Astrocyte of the cerebellum (primary cell): Measurements from ENCODE around the gene SOX9.

Experiments
- DNase-seq: peaks from one replicate; pipeline ENCODE4 v3.0.0-alpha.2; 2011; ENCODE audit warnings: low read depth
- H3K4me3 ChIP-seq: 2 replicates; pipeline ENCODE4 v1.5.1; 2011; ENCODE audit warnings: mild to moderate bottlenecking, low read depth, low read length, moderate library complexity
- in situ Hi-C: cut with HindIII; loops from 2 replicates; pipeline ENCODE4 v1.10.0; 2017; ENCODE audit warnings: low sequenced_read_pairs
- TF ChIP-seq, protein P1 (sequence below): IDR thresholded peaks from 2 replicates; pipeline ENCODE4 v1.5.1; 2012; ENCODE audit warnings: low read length, low read depth, moderate library complexity, mild to moderate bottlenecking; ENCODE audit errors: missing control alignments

The SOX9 gene

DNA sequence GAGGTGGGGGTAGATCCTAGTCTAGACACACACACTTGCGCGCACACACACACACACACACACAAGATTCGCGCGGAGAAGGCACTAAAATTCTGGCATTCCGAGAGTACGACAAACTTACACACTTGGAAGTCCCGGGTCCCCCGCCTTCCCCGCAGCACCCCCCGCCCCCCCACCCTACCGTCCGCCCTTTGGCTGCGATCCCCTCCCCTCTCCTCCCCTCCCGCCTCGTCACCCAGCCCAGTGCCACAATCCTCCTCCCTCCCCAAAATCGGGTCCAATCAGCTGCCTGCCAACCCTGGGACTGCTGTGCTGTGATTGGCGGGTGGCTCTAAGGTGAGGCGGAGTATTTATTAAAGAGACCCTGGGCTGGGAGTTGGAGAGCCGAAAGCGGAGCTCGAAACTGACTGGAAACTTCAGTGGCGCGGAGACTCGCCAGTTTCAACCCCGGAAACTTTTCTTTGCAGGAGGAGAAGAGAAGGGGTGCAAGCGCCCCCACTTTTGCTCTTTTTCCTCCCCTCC is at the start of gene SOX9:
Gene SOX9 (plus strand): TSS at position 379 of the 522 bp plus-strand sequence. CDS start 372 bp downstream, outside the sequence.
- DNase-seq, result peak; percentile 95
- in situ Hi-C loops, result no loop called here
- H3K4me3 ChIP-seq, result peak within 1 kb of the TSS; percentile 97
- TF ChIP-seq, protein P1, sequence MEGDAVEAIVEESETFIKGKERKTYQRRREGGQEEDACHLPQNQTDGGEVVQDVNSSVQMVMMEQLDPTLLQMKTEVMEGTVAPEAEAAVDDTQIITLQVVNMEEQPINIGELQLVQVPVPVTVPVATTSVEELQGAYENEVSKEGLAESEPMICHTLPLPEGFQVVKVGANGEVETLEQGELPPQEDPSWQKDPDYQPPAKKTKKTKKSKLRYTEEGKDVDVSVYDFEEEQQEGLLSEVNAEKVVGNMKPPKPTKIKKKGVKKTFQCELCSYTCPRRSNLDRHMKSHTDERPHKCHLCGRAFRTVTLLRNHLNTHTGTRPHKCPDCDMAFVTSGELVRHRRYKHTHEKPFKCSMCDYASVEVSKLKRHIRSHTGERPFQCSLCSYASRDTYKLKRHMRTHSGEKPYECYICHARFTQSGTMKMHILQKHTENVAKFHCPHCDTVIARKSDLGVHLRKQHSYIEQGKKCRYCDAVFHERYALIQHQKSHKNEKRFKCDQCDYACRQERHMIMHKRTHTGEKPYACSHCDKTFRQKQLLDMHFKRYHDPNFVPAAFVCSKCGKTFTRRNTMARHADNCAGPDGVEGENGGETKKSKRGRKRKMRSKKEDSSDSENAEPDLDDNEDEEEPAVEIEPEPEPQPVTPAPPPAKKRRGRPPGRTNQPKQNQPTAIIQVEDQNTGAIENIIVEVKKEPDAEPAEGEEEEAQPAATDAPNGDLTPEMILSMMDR, result no peak

DNA sequence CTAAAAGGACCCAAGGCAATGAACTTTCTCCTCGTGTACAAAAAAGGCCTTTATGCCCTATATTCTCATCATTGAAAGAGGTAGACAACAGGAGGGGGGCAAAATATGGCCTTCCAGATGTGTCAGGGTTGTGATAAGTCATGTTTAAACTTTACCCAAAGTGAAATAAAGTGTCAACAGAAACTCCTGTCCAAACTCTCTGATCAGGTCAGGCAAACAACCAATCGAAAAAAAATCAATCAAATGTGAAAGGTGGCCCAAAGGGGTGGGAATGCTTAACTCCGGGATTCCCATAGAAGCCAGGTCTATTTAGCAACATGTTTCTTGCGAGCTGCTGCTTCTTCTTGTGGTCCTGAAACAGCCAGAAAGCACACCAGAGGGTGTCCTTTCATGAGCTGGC is 49.5 kb upstream of the SOX9 start:
- in situ Hi-C loops, result no loop called here
- TF ChIP-seq, protein P1, result no peak

DNA sequence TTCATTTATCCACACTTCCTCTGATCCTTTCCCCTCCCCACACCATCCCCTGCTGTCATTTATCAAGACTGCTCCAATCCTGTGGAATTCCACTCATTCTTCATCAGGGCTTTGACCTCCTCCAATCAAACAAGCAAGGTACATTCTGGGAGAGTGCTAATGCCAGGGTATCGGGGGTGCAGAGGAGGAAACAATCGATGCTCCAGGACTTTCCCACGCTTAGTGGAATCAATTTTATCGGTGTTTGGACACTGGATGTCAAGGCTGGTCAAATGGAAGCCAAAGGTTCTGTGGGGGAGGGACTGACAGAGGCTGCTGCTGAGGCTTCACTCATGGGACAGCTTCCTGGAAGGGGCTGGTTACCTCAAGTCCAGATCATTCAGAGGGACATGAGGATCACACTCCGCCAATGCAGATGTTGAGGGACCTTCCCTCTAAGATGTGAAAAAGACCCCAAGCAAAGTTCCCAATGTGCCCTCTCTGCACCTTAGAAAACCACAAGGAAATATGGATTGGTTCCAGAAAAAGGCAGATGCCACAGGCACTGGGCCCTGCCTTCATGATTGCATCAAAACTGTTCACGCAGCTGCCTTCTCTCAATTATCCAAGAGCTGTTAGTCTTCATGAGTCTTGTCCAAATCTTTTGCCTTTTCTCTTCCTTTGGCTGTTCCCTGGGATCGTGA is 44.7 kb upstream of the SOX9 start:
- in situ Hi-C loops, result no loop called here
- TF ChIP-seq, protein P1, result no peak
- no peak overlapping the region for H3K4me3 ChIP-seq
- no peak for DNase-seq

More for the DNA sequence above, 49.5 kb upstream of the SOX9 start:
- no peak for DNase-seq
- no peak overlapping the region for H3K4me3 ChIP-seq

DNA sequence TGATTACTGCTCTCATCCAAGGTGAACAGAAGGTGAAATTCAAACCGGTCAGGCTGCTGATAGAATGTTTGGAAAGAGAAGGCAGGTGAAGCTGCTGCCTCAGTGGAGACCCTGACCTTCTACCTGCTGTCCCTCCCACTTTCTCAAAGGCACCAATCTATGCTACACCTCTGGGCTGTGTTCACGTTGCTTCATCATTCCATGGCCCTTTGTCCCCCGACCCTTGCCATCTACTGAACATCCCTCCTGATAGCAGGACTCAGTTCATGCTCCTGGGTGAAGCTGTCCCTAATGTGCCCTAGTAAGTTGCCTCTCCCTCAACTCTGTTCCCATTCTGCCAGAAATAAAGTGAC is 44.2 kb upstream of the SOX9 start:
- H3K4me3 ChIP-seq, result no peak overlapping the region
- in situ Hi-C loops, result no loop called here
- no peak for DNase-seq
- TF ChIP-seq, protein P1, result no peak

DNA sequence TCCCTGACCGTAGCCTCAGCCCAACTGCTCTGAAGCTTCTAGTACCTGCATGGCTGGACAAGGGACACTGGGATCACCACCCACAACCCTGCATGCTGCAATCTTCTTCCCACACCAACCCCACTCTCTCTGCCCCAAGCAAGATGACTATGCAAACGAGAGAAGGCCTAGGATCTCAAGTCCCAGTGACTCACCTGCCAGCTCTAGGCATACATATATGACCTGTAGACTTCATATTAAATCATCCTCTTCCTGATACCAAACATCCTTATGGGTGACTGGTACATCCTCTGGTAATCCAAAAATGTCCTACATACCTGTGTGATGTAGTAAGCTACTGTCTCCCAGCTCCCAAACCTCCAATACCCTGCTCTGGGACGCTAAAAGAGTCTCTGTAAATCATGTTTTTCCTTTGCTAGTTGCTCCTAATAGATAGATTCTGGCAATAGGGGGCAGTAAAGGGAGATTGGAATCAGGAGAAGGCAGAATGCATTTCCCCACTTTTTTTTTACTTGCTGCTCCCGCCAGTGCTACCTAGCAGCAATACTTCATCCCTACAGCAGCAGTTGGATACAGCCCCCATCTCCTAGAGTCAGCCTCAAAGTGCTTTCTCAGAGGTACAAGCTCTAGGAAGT is 43.4 kb upstream of the SOX9 start:
- no peak for DNase-seq
- TF ChIP-seq, protein P1, result no peak
- in situ Hi-C loops, result no loop called here
- no peak overlapping the region for H3K4me3 ChIP-seq

DNA sequence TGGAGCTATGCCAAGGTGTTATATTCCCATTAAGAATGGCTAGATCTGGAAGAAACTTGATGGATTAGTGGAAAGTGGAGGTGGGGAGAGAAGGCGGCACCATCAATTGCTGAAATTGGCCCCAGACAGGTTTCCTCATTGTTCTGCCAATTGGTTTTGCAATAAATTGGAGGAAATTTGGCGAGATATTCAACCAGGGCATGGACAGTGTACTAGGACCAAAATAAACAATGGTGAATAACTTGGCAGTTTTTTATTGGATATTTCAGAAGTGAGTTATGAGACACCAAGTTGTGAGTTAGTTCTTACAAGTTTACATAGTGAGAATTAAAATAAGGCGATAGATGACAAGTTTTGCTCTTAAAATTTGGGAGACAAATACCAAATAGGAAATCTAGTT is 41.1 kb upstream of the SOX9 start:
- DNase-seq, result no peak
- in situ Hi-C loops, result no loop called here
- no peak overlapping the region for H3K4me3 ChIP-seq
- TF ChIP-seq, protein P1, result no peak
